PC-9 (cell line): ENCODE data around the gene ZSCAN21.

Source experiments
- EZH2 ChIP-seq: fragments of 200-600 bp; sonication (generic); IDR thresholded peaks from 2 replicates; pipeline ENCODE4 v1.8.0; 2017; ENCODE audit warnings: antibody characterized with exemption, low read depth
- TF ChIP-seq, protein P1 (sequence below): fragments of 200-600 bp; sonication (generic); conservative IDR thresholded peaks from 2 replicates; pipeline ENCODE4 v1.6.1; 2017; ENCODE audit warnings: mixed run types, antibody characterized with exemption, mild to moderate bottlenecking, moderate library complexity

GRCh38 chr7:100102950-100103840 lies 53.6 kb downstream of the ZSCAN21 start:
- TF ChIP-seq EZH2, result no peak
- TF ChIP-seq, protein P1, sequence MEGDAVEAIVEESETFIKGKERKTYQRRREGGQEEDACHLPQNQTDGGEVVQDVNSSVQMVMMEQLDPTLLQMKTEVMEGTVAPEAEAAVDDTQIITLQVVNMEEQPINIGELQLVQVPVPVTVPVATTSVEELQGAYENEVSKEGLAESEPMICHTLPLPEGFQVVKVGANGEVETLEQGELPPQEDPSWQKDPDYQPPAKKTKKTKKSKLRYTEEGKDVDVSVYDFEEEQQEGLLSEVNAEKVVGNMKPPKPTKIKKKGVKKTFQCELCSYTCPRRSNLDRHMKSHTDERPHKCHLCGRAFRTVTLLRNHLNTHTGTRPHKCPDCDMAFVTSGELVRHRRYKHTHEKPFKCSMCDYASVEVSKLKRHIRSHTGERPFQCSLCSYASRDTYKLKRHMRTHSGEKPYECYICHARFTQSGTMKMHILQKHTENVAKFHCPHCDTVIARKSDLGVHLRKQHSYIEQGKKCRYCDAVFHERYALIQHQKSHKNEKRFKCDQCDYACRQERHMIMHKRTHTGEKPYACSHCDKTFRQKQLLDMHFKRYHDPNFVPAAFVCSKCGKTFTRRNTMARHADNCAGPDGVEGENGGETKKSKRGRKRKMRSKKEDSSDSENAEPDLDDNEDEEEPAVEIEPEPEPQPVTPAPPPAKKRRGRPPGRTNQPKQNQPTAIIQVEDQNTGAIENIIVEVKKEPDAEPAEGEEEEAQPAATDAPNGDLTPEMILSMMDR, result no peak
